PC-3 (cell line): ENCODE results near the gene AP4S1.

Experiments
- EZH2 ChIP-seq: fragments of 300-600 bp; sonication (generic); IDR thresholded peaks from one replicate; pipeline ENCODE4 v1.6.1; 2017; ENCODE audit warnings: antibody characterized with exemption, mild to moderate bottlenecking, low read length; ENCODE audit not compliant: unreplicated experiment
- EZH2phosphoT487 ChIP-seq: fragments of 300-600 bp; sonication (generic); IDR thresholded peaks from 2 replicates; pipeline ENCODE4 v1.6.1; 2018; ENCODE audit warnings: mild to moderate bottlenecking, antibody characterized with exemption, low read length, borderline replicate concordance
- TF ChIP-seq, protein P1 (sequence below): fragments of 300-600 bp; sonication (generic); conservative IDR thresholded peaks from 2 replicates; pipeline ENCODE4 v1.5.1; 2017; ENCODE audit warnings: antibody characterized with exemption, low read depth, mild to moderate bottlenecking, low read length

DNA sequence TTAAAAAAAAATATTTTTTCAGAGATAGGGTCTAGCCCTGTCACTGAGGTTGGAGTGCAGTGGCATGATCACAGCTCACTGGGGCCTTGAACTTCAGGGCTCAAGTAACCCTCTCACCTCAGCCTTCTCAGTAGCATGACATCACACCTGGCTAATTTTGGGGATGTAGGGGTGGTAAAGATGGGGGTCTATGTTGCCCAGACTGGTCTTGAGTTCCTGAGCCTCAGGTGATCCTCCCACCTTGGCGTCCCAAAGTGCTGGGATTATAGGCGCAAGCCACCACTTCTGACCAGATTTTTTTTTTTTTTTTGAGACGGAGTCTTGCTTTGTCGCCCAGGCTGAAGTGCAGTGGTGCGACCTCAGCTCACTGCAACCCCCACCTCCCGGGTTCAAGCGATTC lies 101.2 kb downstream of the AP4S1 start:
- TF ChIP-seq, protein P1, sequence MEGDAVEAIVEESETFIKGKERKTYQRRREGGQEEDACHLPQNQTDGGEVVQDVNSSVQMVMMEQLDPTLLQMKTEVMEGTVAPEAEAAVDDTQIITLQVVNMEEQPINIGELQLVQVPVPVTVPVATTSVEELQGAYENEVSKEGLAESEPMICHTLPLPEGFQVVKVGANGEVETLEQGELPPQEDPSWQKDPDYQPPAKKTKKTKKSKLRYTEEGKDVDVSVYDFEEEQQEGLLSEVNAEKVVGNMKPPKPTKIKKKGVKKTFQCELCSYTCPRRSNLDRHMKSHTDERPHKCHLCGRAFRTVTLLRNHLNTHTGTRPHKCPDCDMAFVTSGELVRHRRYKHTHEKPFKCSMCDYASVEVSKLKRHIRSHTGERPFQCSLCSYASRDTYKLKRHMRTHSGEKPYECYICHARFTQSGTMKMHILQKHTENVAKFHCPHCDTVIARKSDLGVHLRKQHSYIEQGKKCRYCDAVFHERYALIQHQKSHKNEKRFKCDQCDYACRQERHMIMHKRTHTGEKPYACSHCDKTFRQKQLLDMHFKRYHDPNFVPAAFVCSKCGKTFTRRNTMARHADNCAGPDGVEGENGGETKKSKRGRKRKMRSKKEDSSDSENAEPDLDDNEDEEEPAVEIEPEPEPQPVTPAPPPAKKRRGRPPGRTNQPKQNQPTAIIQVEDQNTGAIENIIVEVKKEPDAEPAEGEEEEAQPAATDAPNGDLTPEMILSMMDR, result no peak
- TF ChIP-seq EZH2phosphoT487, result no peak
- TF ChIP-seq EZH2, result no peak
